Measurements from ENCODE around the gene RPS6KB2. TPM values are rescaled to one million over a fixed set of nuclear protein-coding genes. Genes with fewer than 3 reads are reported as not detected.

The RPS6KB2 gene
- 29.6 and 50.6 TPM in 2 replicates for total RNA-seq

DNA sequence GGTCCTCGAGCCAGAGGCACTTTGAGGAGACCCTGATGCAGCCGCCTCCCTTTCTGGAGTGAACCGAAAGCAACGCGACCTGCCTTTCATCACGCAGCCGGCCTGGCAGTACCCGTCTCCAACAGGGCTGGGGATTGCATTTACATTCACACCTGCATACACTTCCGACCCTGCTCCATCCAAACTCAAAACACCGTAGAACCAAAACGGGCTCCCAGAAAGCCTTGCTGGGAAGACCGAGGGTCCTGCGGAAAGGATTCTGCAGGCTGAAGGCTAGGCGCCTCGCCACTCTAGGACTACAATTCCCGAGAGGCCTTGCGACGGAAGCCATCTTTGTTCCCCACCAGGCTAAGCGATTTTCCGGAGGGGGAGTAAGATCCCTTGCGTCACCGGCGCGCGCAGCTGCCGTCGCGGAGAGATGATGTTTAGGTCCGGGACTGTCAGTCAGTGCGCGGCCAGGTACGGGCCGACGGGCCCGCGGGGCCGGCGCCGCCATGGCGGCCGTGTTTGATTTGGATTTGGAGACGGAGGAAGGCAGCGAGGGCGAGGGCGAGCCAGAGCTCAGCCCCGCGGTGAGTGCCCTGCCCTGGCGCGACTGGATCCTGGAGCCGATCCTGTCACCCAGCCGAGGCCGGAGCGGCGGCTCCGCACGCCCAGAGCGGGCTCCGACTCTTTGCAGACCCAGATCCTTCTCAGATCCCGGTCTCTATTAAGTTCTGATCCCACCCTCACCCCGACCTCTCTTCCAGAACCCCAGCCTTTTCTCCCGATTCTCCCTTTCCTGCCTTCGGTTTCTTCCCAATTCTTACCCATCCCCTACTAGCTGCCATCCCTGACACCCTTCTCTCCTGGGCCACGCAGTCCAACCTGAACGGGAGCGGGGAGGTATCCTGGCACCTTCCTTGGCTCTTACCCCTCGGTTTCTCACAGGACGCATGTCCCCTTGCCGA, at the start of gene RPS6KB2:
Gene RPS6KB2 (plus strand): TSS at position 443 of the 950 bp plus-strand sequence. CDS start 52 bp downstream, at position 495.

DNA sequence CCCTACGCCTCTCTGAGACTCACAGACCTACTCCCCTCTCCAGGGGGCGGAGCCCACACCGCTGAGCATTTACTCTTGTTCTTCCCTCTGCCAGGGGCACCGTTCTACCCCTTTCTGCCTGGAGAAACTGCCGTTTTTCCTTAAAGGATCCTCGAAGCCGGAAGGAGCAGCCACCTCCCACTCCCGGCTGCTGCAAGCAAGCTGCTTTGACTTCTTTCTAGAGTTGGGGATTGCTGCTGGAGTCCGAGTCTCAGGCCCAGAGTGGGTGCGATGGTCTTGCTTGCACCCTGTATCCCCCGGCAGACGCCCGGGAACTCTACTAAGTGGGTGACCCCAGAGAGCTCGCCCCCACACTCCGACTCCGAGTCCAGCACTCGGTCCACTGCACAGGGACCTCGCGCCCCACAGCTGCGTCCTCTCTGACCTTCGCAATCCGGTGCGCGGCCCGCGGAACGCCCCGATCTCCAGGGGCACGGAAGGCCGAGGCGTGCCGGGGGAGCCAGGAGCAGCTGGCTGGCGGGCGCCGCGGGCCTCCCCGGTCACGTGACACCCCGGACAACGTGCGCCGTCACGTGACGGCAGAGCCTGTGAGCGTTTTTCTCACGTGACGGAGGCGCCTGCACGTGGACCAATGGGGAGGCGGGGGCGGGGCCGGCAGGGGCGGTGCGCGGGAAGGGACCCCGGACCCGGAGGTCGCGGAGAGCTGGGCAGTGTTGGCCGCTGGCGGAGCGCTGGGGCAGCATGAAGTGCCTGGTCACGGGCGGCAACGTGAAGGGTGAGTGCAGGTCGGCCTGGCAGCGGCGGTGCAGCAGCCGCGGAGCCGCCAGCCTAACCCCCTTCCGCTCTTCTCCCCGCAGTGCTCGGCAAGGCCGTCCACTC, 36.8 kb upstream of the RPS6KB2 start, which contains the start of gene RAD9A:
Gene RAD9A (plus strand): TSS at position 683 of the 879 bp plus-strand sequence. CDS start 59 bp downstream, at position 742.

DNA sequence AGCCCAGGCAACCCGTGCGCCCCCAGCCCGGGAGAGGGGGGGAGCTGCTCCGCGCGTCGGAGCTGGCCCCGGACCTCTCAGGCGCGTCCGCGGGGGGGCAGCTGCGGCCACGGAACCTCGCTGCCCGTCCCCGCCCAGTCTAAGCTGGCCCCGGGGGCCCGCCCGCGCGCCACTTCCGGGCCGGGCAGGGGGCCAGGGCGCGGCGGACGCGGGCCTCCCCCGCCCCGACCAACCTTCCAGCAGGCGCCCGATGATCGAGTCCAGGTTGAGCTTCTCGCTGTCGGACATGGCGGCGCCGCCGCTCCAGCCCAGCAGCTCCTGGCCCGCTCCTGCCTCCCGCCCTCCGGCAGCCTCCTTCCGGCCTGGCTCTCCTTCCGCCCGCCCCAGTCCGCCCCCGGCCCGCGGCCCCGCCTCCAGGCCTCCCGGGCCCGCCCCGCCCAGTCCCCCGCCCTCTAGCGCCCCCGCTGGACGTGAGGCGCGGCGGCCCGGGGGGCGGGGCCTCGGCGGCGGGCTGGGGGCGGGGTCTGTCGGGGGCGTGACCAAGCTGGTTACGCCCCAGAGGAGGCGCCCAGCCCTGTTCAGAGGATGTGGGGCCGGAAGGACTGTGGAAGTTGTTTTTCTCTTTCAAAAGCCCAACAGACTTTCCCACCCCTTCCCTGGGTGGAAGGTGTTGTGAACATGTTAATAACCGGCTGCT, 26.7 kb upstream of the RPS6KB2 start, which contains the start of gene PPP1CA:
Gene PPP1CA (minus strand): TSS at position 364 of the 697 bp plus-strand sequence. CDS start 76 bp downstream, at position 288.

DNA sequence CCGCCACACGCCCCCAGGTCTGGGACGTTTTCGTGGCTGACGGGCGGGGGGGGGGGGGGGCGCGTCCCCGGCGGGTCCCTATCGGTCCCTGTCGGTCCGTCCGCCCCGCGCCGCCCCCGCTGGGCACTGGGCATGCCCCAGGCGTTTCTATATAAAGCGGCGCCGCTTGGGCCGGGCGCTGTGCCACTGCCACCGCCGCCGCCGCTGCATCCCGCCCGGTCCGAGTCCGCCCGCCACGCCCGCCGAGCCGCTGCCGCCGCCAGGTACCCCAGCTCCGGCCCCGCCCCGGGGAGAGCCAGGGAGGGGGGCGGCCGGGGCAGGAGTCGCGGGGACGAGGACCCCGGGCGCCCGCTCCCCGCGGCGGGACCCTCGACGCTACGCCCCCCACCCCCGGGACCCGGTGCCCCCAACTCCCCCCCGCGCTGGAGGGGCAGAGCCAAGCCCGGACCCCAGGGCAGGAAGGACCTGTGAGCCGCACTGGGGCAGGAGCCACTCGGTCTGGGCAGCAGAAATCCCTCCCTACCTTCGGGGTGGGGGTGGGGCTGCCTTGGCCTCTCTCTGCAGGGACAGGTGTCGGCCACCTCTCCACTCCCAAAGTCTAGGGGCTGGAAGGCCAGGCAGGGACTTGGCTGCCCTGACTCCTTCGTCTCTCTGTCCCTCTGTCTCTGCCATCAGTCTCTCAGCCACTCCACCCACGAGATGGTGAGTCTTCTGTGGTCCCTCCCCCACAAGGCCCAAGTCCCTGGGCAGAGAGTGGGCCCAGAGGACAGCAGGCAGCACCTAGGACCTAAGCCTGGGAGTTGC, 12.6 kb upstream of the RPS6KB2 start, which contains the start of gene CARNS1:
Gene CARNS1 (plus strand): TSS at position 178 of the 804 bp plus-strand sequence. CDS start 522 bp downstream, at position 700.

DNA sequence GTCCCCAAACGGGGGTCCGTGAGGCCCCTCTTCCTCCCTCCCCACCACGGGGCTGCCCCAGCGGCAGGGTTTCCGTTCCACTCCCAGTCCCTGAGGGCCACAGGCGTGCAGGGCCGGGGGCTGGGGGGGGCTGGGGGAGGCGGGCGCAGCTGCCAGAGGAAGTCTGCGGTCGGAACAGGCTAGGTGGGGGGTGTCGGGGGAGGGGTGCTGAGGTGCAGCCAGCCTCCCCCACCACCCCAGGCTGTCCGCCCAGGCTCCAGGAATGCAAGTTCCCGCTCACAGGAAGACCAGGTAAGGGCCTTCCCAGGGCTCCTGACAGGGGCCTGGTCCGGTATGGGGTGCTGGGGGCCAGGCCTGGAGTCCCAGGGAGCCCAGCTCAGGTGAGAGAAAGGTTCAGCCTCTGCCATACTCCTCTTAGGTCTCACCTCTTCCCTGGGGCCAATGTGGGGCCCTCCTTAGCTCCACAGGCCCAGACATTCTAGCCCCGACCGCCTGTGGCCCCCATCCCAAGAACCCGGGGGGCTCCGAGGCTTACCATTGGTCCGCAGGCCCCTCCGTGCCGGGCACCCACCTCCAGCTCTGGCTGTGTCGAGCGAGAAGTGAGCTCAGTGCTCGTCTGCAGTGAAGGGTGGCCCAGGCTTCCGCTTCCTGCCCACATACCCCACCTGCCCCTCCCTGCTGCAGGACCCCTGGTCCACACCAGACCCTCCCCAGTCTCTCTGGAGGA, 9.0 kb downstream of the RPS6KB2 start, which contains the start of gene PTPRCAP:
Gene PTPRCAP (minus strand): TSS at position 601 of the 727 bp plus-strand sequence. CDS start 63 bp downstream, at position 538.

DNA sequence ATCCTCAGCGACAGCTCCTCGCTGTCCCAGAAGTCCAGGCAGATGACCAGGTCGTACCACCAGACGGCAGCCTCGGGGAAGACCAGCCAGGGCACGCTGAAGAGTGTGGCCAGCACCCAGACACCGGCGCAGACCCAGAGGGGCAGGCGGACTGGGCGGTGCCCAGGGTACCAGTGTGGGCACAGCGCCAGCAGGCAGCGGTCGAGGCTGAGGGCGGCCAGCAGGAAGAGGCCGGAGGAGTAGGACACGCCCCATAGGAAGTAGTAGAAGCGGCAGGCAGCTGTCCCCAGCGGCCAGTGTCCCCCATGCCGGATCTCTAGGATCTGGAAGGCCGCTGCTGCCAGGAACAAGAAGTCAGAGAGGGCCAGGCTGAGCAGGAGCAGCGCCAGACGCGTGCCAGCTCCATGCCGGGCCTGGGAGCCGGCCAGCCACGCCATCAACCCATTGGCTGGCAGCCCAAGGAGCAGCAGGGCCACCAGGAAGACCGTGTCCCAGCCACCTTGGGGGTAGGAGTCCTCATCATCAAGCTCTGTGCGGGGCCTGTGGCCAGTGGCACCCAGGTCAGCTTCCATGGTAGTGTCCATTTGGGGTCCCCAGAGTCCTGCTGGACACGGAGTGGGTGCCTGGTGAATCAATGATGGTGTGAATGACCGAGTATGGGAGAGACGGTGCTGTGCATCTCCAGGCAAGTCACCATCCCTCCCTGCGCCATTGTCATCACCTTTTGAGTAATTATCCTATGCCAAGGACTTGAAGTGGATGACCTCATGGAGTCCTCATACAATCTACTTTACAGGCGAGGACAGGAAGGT, 24.1 kb downstream of the RPS6KB2 start, which contains the start of gene GPR152:
Gene GPR152 (minus strand): TSS at position 589 of the 812 bp plus-strand sequence. CDS start 5 bp downstream, at position 584.

DNA sequence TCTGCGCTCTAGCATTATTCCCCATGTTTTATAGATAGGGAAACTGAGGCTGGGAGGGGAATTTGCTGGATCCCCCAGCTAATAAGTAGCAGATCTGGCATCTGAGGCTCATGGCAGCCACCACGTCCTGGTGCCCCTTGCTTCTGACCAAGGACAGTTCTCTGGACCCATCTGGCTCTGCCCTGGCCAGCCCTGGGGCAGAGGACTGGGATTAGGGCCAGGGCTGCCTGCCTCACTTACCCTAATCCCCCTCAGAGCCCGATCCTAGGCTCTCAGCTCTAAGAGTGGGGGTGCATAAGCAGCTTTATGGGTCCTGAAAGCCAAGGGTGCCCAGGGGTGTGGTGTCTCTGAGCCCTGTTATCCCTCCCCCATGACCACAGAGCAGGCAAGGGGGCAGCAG, 26.8 kb downstream of the RPS6KB2 start, which contains the start of gene CABP4:
Gene CABP4 (plus strand): TSS at position 301 of the 400 bp plus-strand sequence. CDS start 70 bp downstream, at position 371.

DNA sequence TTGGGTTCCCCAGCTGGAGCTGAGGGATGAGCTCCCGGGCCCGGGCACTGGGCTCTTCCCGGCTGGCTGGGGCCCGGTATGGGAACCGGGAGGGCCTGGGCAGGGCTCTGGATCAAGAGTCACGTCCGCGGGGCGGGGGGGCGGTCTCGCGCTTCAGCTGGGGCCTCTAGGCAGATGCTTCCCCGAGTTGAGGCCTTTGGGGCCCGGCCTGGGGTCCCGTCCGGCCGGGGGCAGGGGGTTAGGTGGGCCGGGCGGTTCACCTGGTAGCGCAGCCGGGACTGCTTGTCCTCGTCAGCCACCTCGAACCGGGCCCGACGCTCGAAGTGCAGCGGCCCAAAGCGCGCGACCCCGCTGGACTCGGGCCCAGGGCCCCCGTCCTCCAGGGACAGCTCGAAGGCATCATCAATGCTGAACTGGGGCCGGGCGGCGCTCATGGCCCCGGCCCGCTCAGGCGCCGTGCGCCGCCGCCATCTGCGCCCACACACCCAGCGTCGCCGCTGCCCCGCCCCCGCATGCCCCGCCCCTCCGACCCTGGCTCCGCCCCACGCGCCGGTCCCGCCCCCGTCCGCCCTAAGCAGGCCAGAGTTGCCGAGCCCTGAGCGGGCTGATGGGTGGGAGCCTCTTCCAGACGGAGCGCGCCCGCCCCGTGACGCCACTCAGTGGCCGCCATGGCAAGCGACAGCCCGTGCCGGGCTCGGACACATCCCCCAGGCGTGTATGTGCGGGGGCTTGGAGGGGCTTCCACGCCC, 40.6 kb downstream of the RPS6KB2 start, which contains the start of gene TMEM134:
Gene TMEM134 (minus strand): TSS at position 493 of the 749 bp plus-strand sequence. CDS start 59 bp downstream, at position 434.

DNA sequence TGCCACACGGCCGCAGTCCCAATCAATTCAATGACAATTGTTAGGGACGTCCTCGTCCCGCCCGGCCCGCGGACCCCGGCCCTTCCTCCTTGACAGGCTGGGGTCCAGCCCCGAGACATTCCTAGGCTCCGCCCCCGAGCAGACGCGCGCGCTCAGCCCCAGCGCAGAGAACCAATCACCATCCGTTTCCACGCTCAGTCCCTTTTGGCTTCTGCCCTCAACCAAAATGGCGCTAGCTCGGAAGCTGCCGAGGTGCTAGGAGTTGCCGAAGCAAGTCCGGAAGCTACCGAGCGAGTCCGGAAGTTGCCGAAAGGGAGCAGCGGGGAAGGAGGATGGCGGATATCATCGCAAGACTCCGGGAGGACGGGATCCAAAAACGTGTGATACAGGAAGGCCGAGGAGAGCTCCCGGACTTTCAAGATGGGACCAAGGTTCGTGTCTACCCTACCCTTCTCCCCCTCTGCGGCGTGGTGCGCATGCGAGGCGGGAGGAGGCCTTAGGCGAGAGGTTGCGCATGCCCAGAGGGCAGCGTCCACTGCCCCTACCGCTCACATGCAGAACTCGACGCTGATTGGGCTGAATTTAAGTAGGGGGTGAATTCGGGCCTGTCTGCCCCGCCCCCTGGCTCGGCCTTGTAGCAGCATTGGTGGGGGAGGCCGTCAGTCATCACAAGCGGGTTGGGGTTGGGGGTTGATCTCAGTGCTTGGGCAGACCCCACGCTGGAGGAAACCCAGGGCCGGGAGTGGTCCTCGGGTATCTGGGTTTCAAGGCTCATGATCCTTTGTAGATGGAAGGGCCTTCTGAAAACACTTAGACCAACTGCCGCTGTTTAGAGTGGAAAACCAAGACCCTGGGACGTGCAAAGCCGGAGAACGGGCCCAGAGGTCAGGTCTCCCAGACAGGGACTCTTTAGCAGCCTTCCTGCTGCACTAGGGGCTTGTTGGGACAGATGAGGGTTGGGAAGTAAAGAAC, 54.8 kb downstream of the RPS6KB2 start, which contains the start of gene AIP:
Gene AIP (plus strand): TSS at position 200 of the 972 bp plus-strand sequence. CDS start 133 bp downstream, at position 333.

Other genes starting within 250 kb of the RPS6KB2 start
- 24.0 and 41.6 TPM in 2 replicates for gene GRK2, start 162.0 kb upstream of the RPS6KB2 start, total RNA-seq
- gene ANKRD13D, start 139.2 kb upstream of the RPS6KB2 start, total RNA-seq = 33.3 and 33.7 TPM in 2 replicates
- 5.6 and 14.9 TPM in 2 replicates for gene SSH3, start 125.0 kb upstream of the RPS6KB2 start, total RNA-seq
- gene POLD4, start 74.9 kb upstream of the RPS6KB2 start, total RNA-seq = 58.6 and 74.8 TPM in 2 replicates
- 3.4 and 7.1 TPM in 2 replicates for gene CLCF1, start 54.9 kb upstream of the RPS6KB2 start, total RNA-seq
- gene RAD9A, start 36.5 kb upstream of the RPS6KB2 start, total RNA-seq = 3.3 and 6.2 TPM in 2 replicates
- 87.7 and 243 TPM in 2 replicates for gene PPP1CA, start 26.6 kb upstream of the RPS6KB2 start, total RNA-seq
- not detected in 2 replicates for gene TBC1D10C, start 24.4 kb upstream of the RPS6KB2 start, total RNA-seq
- gene CARNS1, start 12.8 kb upstream of the RPS6KB2 start, total RNA-seq = 0.19 and 0.28 TPM in 2 replicates
- gene PTPRCAP, start 9.2 kb downstream of the RPS6KB2 start, total RNA-seq = 0.19 and 0.28 TPM in 2 replicates
- 90.7 and 149 TPM in 2 replicates for gene CORO1B, start 15.0 kb downstream of the RPS6KB2 start, total RNA-seq
- not detected in 2 replicates for gene GPR152, start 24.2 kb downstream of the RPS6KB2 start, total RNA-seq
- gene CABP4, start 26.9 kb downstream of the RPS6KB2 start, total RNA-seq = 0.28 and 0.38 TPM in 2 replicates
- gene TMEM134, start 40.8 kb downstream of the RPS6KB2 start, total RNA-seq = 20.3 and 30.7 TPM in 2 replicates
- gene AIP, start 54.5 kb downstream of the RPS6KB2 start, total RNA-seq = 69.1 and 75.7 TPM in 2 replicates
- 16.1 and 18.3 TPM in 2 replicates for gene PITPNM1, start 76.9 kb downstream of the RPS6KB2 start, total RNA-seq
- gene CDK2AP2, start 79.7 kb downstream of the RPS6KB2 start, total RNA-seq = 16.6 and 20.9 TPM in 2 replicates
- gene CABP2, start 95.0 kb downstream of the RPS6KB2 start, total RNA-seq = not detected in 2 replicates
- gene GSTP1, start 155.3 kb downstream of the RPS6KB2 start, total RNA-seq = 709 and 1,193 TPM in 2 replicates
- gene NDUFV1, start 178.4 kb downstream of the RPS6KB2 start, total RNA-seq = 142 and 188 TPM in 2 replicates
- 2.5 and 8.8 TPM in 2 replicates for gene NUDT8, start 201.4 kb downstream of the RPS6KB2 start, total RNA-seq
- gene TBX10, start 211.3 kb downstream of the RPS6KB2 start, total RNA-seq = not detected in 2 replicates
- gene ACY3, start 222.2 kb downstream of the RPS6KB2 start, total RNA-seq = not detected in 2 replicates
- not detected in 2 replicates for gene ALDH3B2, start 246.1 kb downstream of the RPS6KB2 start, total RNA-seq

All from regular cardiac myocyte (primary cell).